SH-SY5Y (cell line): ENCODE measurements around the gene SH3D19.

Experiments used
- GATA2 ChIP-seq: IDR thresholded peaks from 2 replicates; pipeline ENCODE4 v1.6.1; 2011; ENCODE audit warnings: mild to moderate bottlenecking, low read depth, low read length
- GATA3 ChIP-seq: IDR thresholded peaks from 2 replicates; pipeline ENCODE4 v1.6.1; 2011; ENCODE audit warnings: low read depth, mild to moderate bottlenecking, low read length, moderate library complexity

DNA sequence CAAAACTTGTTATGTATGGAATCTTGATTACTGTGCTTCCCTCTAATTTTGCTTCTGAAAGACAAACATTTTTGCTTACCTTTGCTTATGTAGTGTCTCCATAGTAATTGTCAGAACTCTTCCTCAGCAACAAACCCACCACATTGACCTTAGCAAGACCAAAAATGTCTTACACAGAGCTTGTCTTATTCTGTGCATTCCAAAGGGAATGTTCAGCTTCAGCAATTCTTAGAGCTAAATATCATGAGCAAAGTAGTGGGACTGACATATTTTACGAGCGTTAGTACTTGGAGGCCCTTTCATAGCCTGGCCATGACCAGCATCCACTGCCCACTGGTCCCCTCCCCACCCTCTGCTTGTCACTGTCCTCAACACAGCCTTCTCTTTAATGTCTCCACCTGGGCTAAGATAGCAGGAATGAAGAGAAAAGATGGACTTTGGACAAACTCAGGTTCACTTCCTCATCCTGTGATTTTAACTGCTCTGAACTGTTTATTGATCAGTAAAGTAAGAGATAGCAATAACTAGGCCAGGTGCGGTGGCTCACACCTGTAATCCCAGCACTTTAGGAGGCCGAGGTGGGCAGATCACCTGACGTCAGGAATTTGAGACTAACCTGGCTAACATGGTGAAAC is 15.5 kb upstream of the SH3D19 start:
- no peak for TF ChIP-seq GATA2
- no peak for TF ChIP-seq GATA3
